ENCODE results near the gene LCN6. TPM values are rescaled to one million over a fixed set of nuclear protein-coding genes. Genes with fewer than 3 reads are reported as not detected.

Gene LCN6
- total and polyA plus RNA-seq, 2 of the 13 experiments (the other 11 are each of a cell fraction or from before 2014, with no cell fraction given): not detected

GRCh38 chr9:136728548-136729123 is 19.7 kb downstream of the LCN6 start (continued):
- TF ChIP-seq ZNF232 (CRISPR knock-in tag; IDR thresholded peaks at IDR 0.05; ENCODE audit: borderline replicate concordance) (peak; percentile 73; the same call in 1 of the 2 replicates), ZSCAN29 (CRISPR knock-in tag; conservative IDR thresholded peaks at IDR 0.05) (no peak), HMGA1 (CRISPR knock-in tag; conservative IDR thresholded peaks at IDR 0.05) (no peak), DRAP1 (CRISPR knock-in tag; IDR thresholded peaks at IDR 0.05) (no peak), ZNF432 (CRISPR knock-in tag; IDR thresholded peaks at IDR 0.05; ENCODE audit: borderline replicate concordance) (no peak), RXRA (CRISPR knock-in tag; IDR thresholded peaks at IDR 0.05) (no peak), ZFP82 (CRISPR knock-in tag; IDR thresholded peaks at IDR 0.05; ENCODE audit: borderline replicate concordance) (peak; percentile 94; the same call in 1 of the 2 replicates), TCF12 (IDR thresholded peaks at IDR 0.05) (no peak), TCF12 (CRISPR knock-in tag; IDR thresholded peaks at IDR 0.05) (no peak), YEATS4 (CRISPR knock-in tag; IDR thresholded peaks at IDR 0.05; ENCODE audit: borderline replicate concordance) (no peak), ZMYM2 (CRISPR knock-in tag; IDR thresholded peaks at IDR 0.05) (peak; percentile 70; the same call in 1 of the 2 replicates), IRF9 (CRISPR knock-in tag; IDR thresholded peaks at IDR 0.05; ENCODE audit: borderline replicate concordance) (no peak; the same call in none of the 2 replicates), ZKSCAN8 (CRISPR knock-in tag; IDR thresholded peaks at IDR 0.05; ENCODE audit: borderline replicate concordance) (peak; percentile 100), ZNF687 (CRISPR knock-in tag; IDR thresholded peaks at IDR 0.05) (peak; percentile 76), ZGPAT (CRISPR knock-in tag; IDR thresholded peaks at IDR 0.05) (peak; percentile 9; the same call in 1 of the 2 replicates), ZNF770 (CRISPR knock-in tag; IDR thresholded peaks at IDR 0.05) (no peak), ZNF234 (CRISPR knock-in tag; conservative IDR thresholded peaks at IDR 0.05) (no peak), RARG (CRISPR knock-in tag; IDR thresholded peaks at IDR 0.05; ENCODE audit: low read depth) (no peak; the same call in 1 of the 2 replicates), ZNF552 (CRISPR knock-in tag; IDR thresholded peaks at IDR 0.05; ENCODE audit: borderline replicate concordance) (peak; percentile 77; the same call in 1 of the 2 replicates), YY1 (IDR thresholded peaks at IDR 0.05; ENCODE audit: insufficient read depth, insufficient replicate concordance, low read depth, low read length) (no peak), ZNF546 (CRISPR knock-in tag; conservative IDR thresholded peaks at IDR 0.05) (0 out of 2 replicates have a peak, but pooled peaks have one; percentile 31)
